HUES48 (cell line): ENCODE measurements around the gene CLEC9A.
A peak's percentile ranks its signal among the peaks of the same experiment; 100 is the strongest.

Source experiments
- H3K27ac ChIP-seq: one replicate; pipeline ENCODE4 v1.7.0; 2013; ENCODE audit warnings: low read depth, low read length, inconsistent platforms
- H3K27me3 ChIP-seq: 2 replicates; pipeline ENCODE4 v1.6.1; 2013; ENCODE audit warnings: mild to moderate bottlenecking, low read length; ENCODE audit not compliant: control insufficient read depth, insufficient read depth
- H3K36me3 ChIP-seq: 2 replicates; pipeline ENCODE4 v1.6.1; 2013; ENCODE audit warnings: low read length; ENCODE audit not compliant: control insufficient read depth, insufficient read depth
- H3K4me1 ChIP-seq: 2 replicates; pipeline ENCODE4 v1.6.1; 2013; ENCODE audit warnings: mild to moderate bottlenecking, low read length; ENCODE audit not compliant: control insufficient read depth, insufficient read depth
- H3K4me3 ChIP-seq: 2 replicates; pipeline ENCODE4 v1.5.1; 2013; ENCODE audit warnings: mild to moderate bottlenecking, low read depth, low read length
- H3K9ac ChIP-seq: 2 replicates; pipeline ENCODE4 v1.6.1; 2013; ENCODE audit warnings: mild to moderate bottlenecking, low read depth, low read length, moderate library complexity
- H3K9me3 ChIP-seq: 2 replicates; pipeline ENCODE4 v1.6.1; 2013; ENCODE audit warnings: low read length; ENCODE audit not compliant: control insufficient read depth, insufficient read depth

The CLEC9A gene

GRCh38 chr12:10030446-10030845 is at the start of gene CLEC9A:
Gene CLEC9A (plus strand): TSS chr12:10030682. CDS start chr12:10052688, 22,006 bp downstream.
- no peaks in the 10 kb centered on the region for H3K27me3 ChIP-seq
- no peak within 1 kb of the TSS for H3K4me3 ChIP-seq
- H3K4me1 ChIP-seq = no peaks in the 10 kb centered on the region
- peaks cover 12% of the 10 kb centered on the region; the same call in 1 of the 2 replicates for H3K9me3 ChIP-seq
- no peak within 1 kb of the TSS for H3K9ac ChIP-seq
- no peak within 1 kb of the TSS for H3K27ac ChIP-seq
- H3K36me3 ChIP-seq = no peaks in the 10 kb centered on the region

- H3K27ac ChIP-seq = no peak overlapping the region
- H3K9ac ChIP-seq = no peak overlapping the region
- H3K4me3 ChIP-seq = no peak overlapping the region
- H3K36me3 ChIP-seq = no peaks in the 10 kb centered on the region
- no peaks in the 10 kb centered on the region for H3K27me3 ChIP-seq
- H3K4me1 ChIP-seq = no peaks in the 10 kb centered on the region
- no peaks in the 10 kb centered on the region for H3K9me3 ChIP-seq
These were observed 38.6 kb upstream of the CLEC9A start for GRCh38 chr12:9991876-9992275.

- no peaks in the 10 kb centered on the region for H3K36me3 ChIP-seq
- H3K4me3 ChIP-seq = no peak overlapping the region
- no peaks in the 10 kb centered on the region for H3K27me3 ChIP-seq
- H3K9ac ChIP-seq = no peak overlapping the region
- no peaks in the 10 kb centered on the region for H3K4me1 ChIP-seq
- no peaks in the 10 kb centered on the region for H3K9me3 ChIP-seq
- H3K27ac ChIP-seq = no peak overlapping the region
These were observed 38.2 kb upstream of the CLEC9A start for GRCh38 chr12:9992296-9992695.

- no peaks in the 10 kb centered on the region for H3K9me3 ChIP-seq
- no peaks in the 10 kb centered on the region for H3K27me3 ChIP-seq
- no peak within 1 kb of the TSS for H3K9ac ChIP-seq
- no peaks in the 10 kb centered on the region for H3K36me3 ChIP-seq
- H3K4me3 ChIP-seq = no peak within 1 kb of the TSS
- H3K4me1 ChIP-seq = no peaks in the 10 kb centered on the region
- H3K27ac ChIP-seq = no peak within 1 kb of the TSS
These were observed 31.5 kb upstream of the CLEC9A start, which contains the start of gene CLEC1B for GRCh38 chr12:9999016-9999415. Gene CLEC1B (minus strand): TSS chr12:9999121. CDS start chr12:9999100, 21 bp downstream.

GRCh38 chr12:10001171-10001776 is 29.2 kb upstream of the CLEC9A start:
- Histone ChIP-seq H3K9me3 (no peaks in the 10 kb centered on the region), H3K27ac (no peak overlapping the region), H3K4me1 (no peaks in the 10 kb centered on the region), H3K27me3 (no peaks in the 10 kb centered on the region), H3K4me3 (no peak overlapping the region), H3K36me3 (no peaks in the 10 kb centered on the region), H3K9ac (no peak overlapping the region)

- H3K27me3 ChIP-seq = no peaks in the 10 kb centered on the region
- H3K4me3 ChIP-seq = no peak overlapping the region
- no peak overlapping the region for H3K27ac ChIP-seq
- no peaks in the 10 kb centered on the region for H3K9me3 ChIP-seq
- no peak overlapping the region for H3K9ac ChIP-seq
- H3K36me3 ChIP-seq = no peaks in the 10 kb centered on the region
- H3K4me1 ChIP-seq = peaks cover 17% of the 10 kb centered on the region
These were observed 17.7 kb upstream of the CLEC9A start for GRCh38 chr12:10012630-10013330.

GRCh38 chr12:10015450-10015849 is 15.0 kb upstream of the CLEC9A start:
- no peak overlapping the region for H3K27ac ChIP-seq
- peaks cover 17% of the 10 kb centered on the region for H3K4me1 ChIP-seq
- H3K9me3 ChIP-seq = no peaks in the 10 kb centered on the region
- H3K9ac ChIP-seq = no peak overlapping the region
- no peaks in the 10 kb centered on the region for H3K27me3 ChIP-seq
- no peak overlapping the region for H3K4me3 ChIP-seq
- H3K36me3 ChIP-seq = no peaks in the 10 kb centered on the region

- H3K36me3 ChIP-seq = no peaks in the 10 kb centered on the region
- peak overlapping the region; percentile 69 for H3K27ac ChIP-seq
- H3K9me3 ChIP-seq = no peaks in the 10 kb centered on the region
These were observed 13.6 kb upstream of the CLEC9A start for GRCh38 chr12:10016881-10017280.

GRCh38 chr12:10018386-10018785 is 12.1 kb upstream of the CLEC9A start:
- Histone ChIP-seq H3K27ac (no peak overlapping the region), H3K4me1 (peaks cover 13% of the 10 kb centered on the region)

More at GRCh38 chr12:10016881-10017280, 13.6 kb upstream of the CLEC9A start:
- peaks cover 17% of the 10 kb centered on the region for H3K4me1 ChIP-seq
- no peak overlapping the region for H3K4me3 ChIP-seq
- H3K27me3 ChIP-seq = no peaks in the 10 kb centered on the region
- H3K9ac ChIP-seq = no peak overlapping the region

GRCh38 chr12:10021342-10021741 is 9.1 kb upstream of the CLEC9A start:
- Histone ChIP-seq H3K9me3 (no peaks in the 10 kb centered on the region), H3K27ac (no peak overlapping the region), H3K9ac (no peak overlapping the region), H3K4me1 (peaks cover 13% of the 10 kb centered on the region), H3K4me3 (no peak overlapping the region), H3K27me3 (no peaks in the 10 kb centered on the region), H3K36me3 (no peaks in the 10 kb centered on the region)

More at GRCh38 chr12:10018386-10018785, 12.1 kb upstream of the CLEC9A start:
- no peaks in the 10 kb centered on the region for H3K36me3 ChIP-seq
- H3K9ac ChIP-seq = no peak overlapping the region
- H3K9me3 ChIP-seq = no peaks in the 10 kb centered on the region
- no peak overlapping the region for H3K4me3 ChIP-seq
- no peaks in the 10 kb centered on the region for H3K27me3 ChIP-seq

- Histone ChIP-seq H3K27ac (no peak overlapping the region), H3K9ac (no peak overlapping the region), H3K4me1 (no peaks in the 10 kb centered on the region), H3K27me3 (no peaks in the 10 kb centered on the region), H3K9me3 (peaks cover 9% of the 10 kb centered on the region; the same call in 1 of the 2 replicates), H3K36me3 (no peaks in the 10 kb centered on the region), H3K4me3 (no peak overlapping the region)
These were observed 5.2 kb upstream of the CLEC9A start for GRCh38 chr12:10025236-10025635.
